IMR-90 (cell line): Measurements from ENCODE around the gene INTS2. TPM values are rescaled to one million over a fixed set of nuclear protein-coding genes. Genes with fewer than 3 reads are reported as not detected.
A peak's percentile ranks its signal among the peaks of the same experiment; 100 is the strongest.

Experiments
- ATAC-seq: fragments of 200-7000 bp; cut with Tn5 transposase; 2 replicates; pipeline ENCODE4 v1.9.1; 2020; ENCODE audit warnings: low read depth, mild to moderate bottlenecking, moderate library complexity
- BruUV-seq: library from RNA; stranded (reverse); fragments of 400-500 nt; replicated peaks from 2 replicates; lab custom pipeline; 2021; lab: Mats Ljungman, UMichigan
- CTCF ChIA-PET: fragments of 300-600 bp; formaldehyde crosslinking; extraction: SDS; loops from one replicate; lab custom pipeline; 2021; ENCODE audit warnings: antibody characterized with exemption; lab: Yijun Ruan, JAX
- POLR2A ChIA-PET: fragments of 300-600 bp; sonication (Branson Sonifier 250); formaldehyde crosslinking; loops from one replicate; lab custom pipeline; 2022; ENCODE audit warnings: antibody characterized with exemption; ENCODE audit not compliant: unreplicated experiment; lab: Charles Lee
- DNase-seq: peaks from one replicate; pipeline ENCODE4 v3.0.0; 2013
- H2AFZ ChIP-seq: replicated peaks from 2 replicates; pipeline ENCODE3; 2013; ENCODE audit warnings: low read length, mild to moderate bottlenecking; ENCODE audit not compliant: poor library complexity
- H2AK5ac ChIP-seq: 2 replicates; pipeline ENCODE4 v1.6.1; 2013; ENCODE audit warnings: low read depth, low read length, inconsistent platforms
- H2AK9ac ChIP-seq: replicated peaks from 2 replicates; pipeline ENCODE3; 2013; ENCODE audit warnings: mild to moderate bottlenecking, low read depth, low read length, moderate library complexity; ENCODE audit not compliant: poor library complexity
- H2BK120ac ChIP-seq: 2 replicates; pipeline ENCODE4 v1.6.1; 2013; ENCODE audit warnings: low read depth, low read length, inconsistent platforms
- H2BK15ac ChIP-seq: 3 replicates; pipeline ENCODE4 v1.6.1; 2013; ENCODE audit warnings: low read depth, low read length, inconsistent platforms
- H2BK20ac ChIP-seq: 2 replicates; pipeline ENCODE4 v1.6.1; 2013; ENCODE audit warnings: low read depth, mild to moderate bottlenecking, inconsistent platforms, low read length, moderate library complexity
- H2BK5ac ChIP-seq: 2 replicates; pipeline ENCODE4 v1.6.1; 2013; ENCODE audit warnings: mild to moderate bottlenecking, low read depth, low read length, inconsistent platforms; ENCODE audit not compliant: poor library complexity, severe bottlenecking
- H3K14ac ChIP-seq: replicated peaks from 2 replicates; pipeline ENCODE4 v1.6.1; 2013; ENCODE audit warnings: low read depth, low read length, inconsistent platforms
- H3K18ac ChIP-seq: 2 replicates; pipeline ENCODE4 v1.6.1; 2013; ENCODE audit warnings: low read depth, low read length, control low read depth
- H3K23ac ChIP-seq: 2 replicates; pipeline ENCODE4 v1.6.1; 2013; ENCODE audit warnings: low read depth, low read length, inconsistent platforms
- H3K27ac ChIP-seq: 2 replicates; pipeline ENCODE4 v1.5.1; 2013; ENCODE audit warnings: mild to moderate bottlenecking, control low read depth, low read length; ENCODE audit not compliant: insufficient read depth
- H3K27me3 ChIP-seq: 2 replicates; pipeline ENCODE4 v1.6.1; 2013; ENCODE audit warnings: low read length; ENCODE audit not compliant: control insufficient read depth, insufficient read depth
- H3K36me3 ChIP-seq: 2 replicates; pipeline ENCODE4 v1.6.1; 2013; ENCODE audit warnings: low read length, mixed read lengths; ENCODE audit not compliant: control insufficient read depth, insufficient read depth
- H3K4ac ChIP-seq: 2 replicates; pipeline ENCODE4 v1.6.1; 2013; ENCODE audit warnings: low read depth, low read length, inconsistent platforms
- H3K4me1 ChIP-seq: 2 replicates; pipeline ENCODE4 v1.6.1; 2013; ENCODE audit warnings: low read length, mixed read lengths; ENCODE audit not compliant: control insufficient read depth, insufficient read depth
- H3K4me2 ChIP-seq: 2 replicates; pipeline ENCODE4 v1.6.1; 2013; ENCODE audit warnings: low read depth, mild to moderate bottlenecking, control low read depth, low read length, moderate library complexity
- H3K4me3 ChIP-seq: 2 replicates; pipeline ENCODE4 v1.5.1; 2013; ENCODE audit warnings: low read depth, mild to moderate bottlenecking, control low read depth, low read length, moderate library complexity; ENCODE audit not compliant: insufficient read depth
- H3K56ac ChIP-seq: 2 replicates; pipeline ENCODE4 v1.6.1; 2013; ENCODE audit warnings: low read length, inconsistent platforms; ENCODE audit not compliant: insufficient read depth; ENCODE audit errors: extremely low read depth
- H3K79me1 ChIP-seq, 2 experiments: 2 replicates each; pipeline ENCODE4 v1.6.1; 2013; ENCODE audit warnings: low read length in 2 of 2, inconsistent platforms in 1 of 2, low read depth in 1 of 2
- H3K9ac ChIP-seq: 2 replicates; pipeline ENCODE4 v1.6.1; 2013; ENCODE audit warnings: low read depth, low read length, control low read depth
- H3K9me1 ChIP-seq: 2 replicates; pipeline ENCODE4 v1.6.1; 2013; ENCODE audit warnings: low read length, inconsistent platforms; ENCODE audit not compliant: insufficient read depth
- H3K9me3 ChIP-seq: 2 replicates; pipeline ENCODE4 v1.6.1; 2013; ENCODE audit warnings: low read length; ENCODE audit not compliant: control insufficient read depth, insufficient read depth
- H4K20me1 ChIP-seq: 2 replicates; pipeline ENCODE4 v1.6.1; 2013; ENCODE audit warnings: low read length, inconsistent platforms; ENCODE audit not compliant: insufficient read depth
- H4K5ac ChIP-seq: 2 replicates; pipeline ENCODE4 v1.6.1; 2013; ENCODE audit warnings: mild to moderate bottlenecking, low read depth, low read length, control low read depth
- H4K8ac ChIP-seq, 2 experiments: 2 replicates each; pipeline ENCODE4 v1.6.1; 2013; ENCODE audit warnings: low read depth in 2 of 2, low read length in 2 of 2, control low read depth in 1 of 2, inconsistent platforms in 1 of 2
- H4K91ac ChIP-seq: 2 replicates; pipeline ENCODE4 v1.6.1; 2013; ENCODE audit warnings: low read depth, low read length, inconsistent platforms; ENCODE audit not compliant: insufficient read depth
- CEBPB ChIP-seq: IDR thresholded peaks from 2 replicates; pipeline ENCODE4 v1.6.1; 2012; ENCODE audit warnings: low read depth, low read length, improper control_type of control experiment
- CTCF ChIP-seq: conservative IDR thresholded peaks from 2 replicates; pipeline ENCODE4 v1.5.1; 2012; ENCODE audit warnings: mild to moderate bottlenecking, low read depth, low read length, improper control_type of control experiment
- ELK1 ChIP-seq: fragments of 150-350 bp; IDR thresholded peaks from 2 replicates; pipeline ENCODE4 v1.6.1; 2016; ENCODE audit warnings: low read depth, mild to moderate bottlenecking, low read length, moderate library complexity, borderline replicate concordance
- RFX5 ChIP-seq: IDR thresholded peaks from 2 replicates; pipeline ENCODE4 v1.8.0; 2012; ENCODE audit warnings: low read depth, mild to moderate bottlenecking, low read length, moderate library complexity
- WGBS, 2 experiments: methylation state at CpG; one replicate each; pipeline versions ENCODE4 v1.1.5 to v1.1.7; 2013; ENCODE audit warnings: missing lambda C conversion rate in 2 of 2; ENCODE audit not compliant: insufficient read length in 1 of 2; ENCODE audit errors: extremely low coverage in 2 of 2; 5-methylcytosine and 5-hydroxymethylcytosine counted together
- dilution Hi-C: fragments of 300-500 bp; cut with HindIII; formaldehyde crosslinking; loops from one replicate; pipeline ENCODE4 v1.14.3; 2018; ENCODE audit warnings: low sequenced_read_pairs; ENCODE audit not compliant: unreplicated experiment
- in situ Hi-C: fragments of 300-500 bp; cut with MboI; formaldehyde crosslinking; loops from 3 replicates; pipeline ENCODE4 v1.14.3; 2019; ENCODE audit warnings: low sequenced_read_pairs, inconsistent platforms, mixed read lengths
- intact Hi-C: fragments of 100-400 bp; cut with micrococcal nuclease; formaldehyde crosslinking; loops from 2 replicates; pipeline ENCODE4 v1.10.0; 2022
- polyA plus RNA-seq, 3 experiments: library from polyadenylated mRNA; depleted of rRNA; stranded (reverse); fragments of >200 nt; gene quantifications; 2 replicates each; pipeline ENCODE4 v1.2.3, GENCODE V29; 2012; ENCODE audit warnings: low replicate concordance in 1 of 3
- total RNA-seq: library from RNA; depleted of rRNA; stranded (reverse); fragments of >200 nt; gene quantifications from 2 replicates; pipeline ENCODE4 v1.2.3, GENCODE V29; 2012

INTS2 gene
- total and polyA plus RNA-seq, 2 of the 4 experiments (the other 2 are of a cell fraction): 4.0 to 17.4 TPM

GRCh38 chr17:61874075-61874474, 53.7 kb downstream of the INTS2 start:
- Histone ChIP-seq H4K20me1 (no peaks in the 10 kb centered on the region), H3K4me3 (no peak overlapping the region), H3K23ac (no peak overlapping the region), H3K9me1 (no peaks in the 10 kb centered on the region), H2AFZ (no peak overlapping the region), H4K91ac (no peak overlapping the region), H2BK20ac (no peak overlapping the region), H3K79me1 (no peaks in the 10 kb centered on the region; a peak in 1 of 4 replicates), H3K14ac (no peak overlapping the region), H3K27ac (no peak overlapping the region), H3K56ac (no peak overlapping the region), H3K36me3 (peaks cover 6% of the 10 kb centered on the region; the same call in 1 of the 2 replicates), H3K4ac (no peak overlapping the region), H2BK120ac (no peak overlapping the region), H3K9ac (no peak overlapping the region), H2AK5ac (no peak overlapping the region), H4K8ac (no peak overlapping the region), H3K9me3 (no peaks in the 10 kb centered on the region), H4K5ac (no peak overlapping the region), H3K18ac (no peak overlapping the region), H2AK9ac (no peak overlapping the region), H2BK5ac (no peak overlapping the region), H3K4me2 (no peak overlapping the region), H2BK15ac (no peak overlapping the region), H3K4me1 (no peaks in the 10 kb centered on the region), H3K27me3 (no peaks in the 10 kb centered on the region)
- POLR2A ChIA-PET: no interaction called here
- dilution Hi-C loops: no loop called here
- intact Hi-C loops: no loop called here
- no TSS peak for BruUV-seq
- ATAC-seq (no peak), DNase-seq (no peak)
- CTCF ChIA-PET: no interaction called here
- in situ Hi-C loops: no loop called here
- WGBS, 2 experiments: no CpG with 5 or more reads among the region's 2 CpGs
- TF ChIP-seq CEBPB (peak; percentile 64), ELK1 (no peak), RFX5 (no peak), CTCF (no peak)
